Nephron progenitor cell (in vitro differentiated cells): ENCODE results near the gene UTP18.
"Not testable (repeated sequence)": the region's sequence is repeated elsewhere in the genome, so short reads cannot be mapped to it uniquely, and the experiment has no call there.

ENCODE experiments used
- DNase-seq: peaks from one replicate; pipeline ENCODE4 v3.0.0; 2021
- H3K27ac Mint-ChIP-seq: 2 replicates; pipeline ENCODE4 v1.8.0; 2021; ENCODE audit warnings: mild to moderate bottlenecking, moderate library complexity, mixed read lengths
- H3K27me3 Mint-ChIP-seq: 2 replicates; pipeline ENCODE4 v1.8.0; 2021; ENCODE audit warnings: mild to moderate bottlenecking, low read depth, mixed read lengths; ENCODE audit not compliant: poor library complexity
- H3K36me3 Mint-ChIP-seq: 2 replicates; pipeline ENCODE4 v1.8.0; 2021; ENCODE audit warnings: low read depth, mixed read lengths
- H3K4me1 Mint-ChIP-seq: 2 replicates; pipeline ENCODE4 v1.8.0; 2021; ENCODE audit warnings: mixed read lengths
- H3K4me3 Mint-ChIP-seq: 2 replicates; pipeline ENCODE4 v1.8.0; 2021; ENCODE audit warnings: mild to moderate bottlenecking, moderate library complexity, mixed read lengths
- H3K9me3 Mint-ChIP-seq: 2 replicates; pipeline ENCODE4 v1.8.0; 2021; ENCODE audit warnings: mild to moderate bottlenecking, moderate library complexity, mixed read lengths
- TF ChIP-seq, protein P1 (sequence below): fragments of 200-600 bp; sonication (generic); IDR thresholded peaks from 2 replicates; pipeline ENCODE4 v1.5.0; 2021; ENCODE audit warnings: antibody characterized with exemption

The UTP18 gene

DNA sequence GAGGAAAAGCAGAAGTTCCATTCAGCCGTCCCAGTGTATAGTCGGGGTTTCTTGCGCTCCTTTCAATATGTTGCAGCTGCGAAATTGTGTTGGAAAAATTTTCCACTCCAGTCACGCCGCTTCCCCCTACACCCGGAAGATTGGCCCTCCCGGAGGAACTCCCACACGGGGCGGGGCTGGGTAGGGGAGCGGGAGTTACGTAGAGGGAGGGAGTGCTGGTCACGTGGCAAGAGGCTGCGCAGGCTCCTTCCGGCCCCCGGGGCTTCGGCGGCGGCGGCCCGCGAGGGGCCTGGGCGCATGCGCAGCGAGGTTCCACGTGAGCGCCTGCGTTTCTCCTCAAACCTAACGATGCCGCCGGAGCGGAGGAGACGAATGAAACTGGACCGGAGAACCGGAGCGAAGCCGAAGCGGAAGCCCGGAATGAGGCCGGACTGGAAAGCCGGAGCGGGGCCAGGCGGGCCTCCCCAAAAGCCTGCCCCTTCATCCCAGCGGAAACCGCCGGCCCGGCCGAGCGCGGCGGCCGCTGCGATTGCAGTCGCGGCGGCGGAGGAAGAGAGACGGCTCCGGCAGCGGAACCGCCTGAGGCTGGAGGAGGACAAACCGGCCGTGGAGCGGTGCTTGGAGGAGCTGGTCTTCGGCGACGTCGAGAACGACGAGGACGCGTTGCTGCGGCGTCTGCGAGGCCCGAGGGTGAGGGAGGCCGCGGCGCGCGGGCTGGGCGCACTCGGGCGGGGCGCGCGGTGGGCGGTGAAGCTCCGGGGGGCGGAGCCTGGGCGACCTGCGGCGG, at the start of gene UTP18:
TSS of gene UTP18 (plus strand) at position 310 of the 787 bp plus-strand sequence. CDS start at position 349, 39 bp downstream.
- Mint-ChIP-seq H3K36me3 (peaks cover 46% of the 10 kb centered on the region), H3K9me3 (no peaks in the 10 kb centered on the region), H3K4me1 (peaks cover 52% of the 10 kb centered on the region), H3K4me3 (peak within 1 kb of the TSS; percentile 91), H3K27me3 (no peaks in the 10 kb centered on the region), H3K27ac (peak within 1 kb of the TSS; percentile 100)
- peak; percentile 97 for DNase-seq
- TF ChIP-seq, protein P1, sequence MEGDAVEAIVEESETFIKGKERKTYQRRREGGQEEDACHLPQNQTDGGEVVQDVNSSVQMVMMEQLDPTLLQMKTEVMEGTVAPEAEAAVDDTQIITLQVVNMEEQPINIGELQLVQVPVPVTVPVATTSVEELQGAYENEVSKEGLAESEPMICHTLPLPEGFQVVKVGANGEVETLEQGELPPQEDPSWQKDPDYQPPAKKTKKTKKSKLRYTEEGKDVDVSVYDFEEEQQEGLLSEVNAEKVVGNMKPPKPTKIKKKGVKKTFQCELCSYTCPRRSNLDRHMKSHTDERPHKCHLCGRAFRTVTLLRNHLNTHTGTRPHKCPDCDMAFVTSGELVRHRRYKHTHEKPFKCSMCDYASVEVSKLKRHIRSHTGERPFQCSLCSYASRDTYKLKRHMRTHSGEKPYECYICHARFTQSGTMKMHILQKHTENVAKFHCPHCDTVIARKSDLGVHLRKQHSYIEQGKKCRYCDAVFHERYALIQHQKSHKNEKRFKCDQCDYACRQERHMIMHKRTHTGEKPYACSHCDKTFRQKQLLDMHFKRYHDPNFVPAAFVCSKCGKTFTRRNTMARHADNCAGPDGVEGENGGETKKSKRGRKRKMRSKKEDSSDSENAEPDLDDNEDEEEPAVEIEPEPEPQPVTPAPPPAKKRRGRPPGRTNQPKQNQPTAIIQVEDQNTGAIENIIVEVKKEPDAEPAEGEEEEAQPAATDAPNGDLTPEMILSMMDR = no peak

DNA sequence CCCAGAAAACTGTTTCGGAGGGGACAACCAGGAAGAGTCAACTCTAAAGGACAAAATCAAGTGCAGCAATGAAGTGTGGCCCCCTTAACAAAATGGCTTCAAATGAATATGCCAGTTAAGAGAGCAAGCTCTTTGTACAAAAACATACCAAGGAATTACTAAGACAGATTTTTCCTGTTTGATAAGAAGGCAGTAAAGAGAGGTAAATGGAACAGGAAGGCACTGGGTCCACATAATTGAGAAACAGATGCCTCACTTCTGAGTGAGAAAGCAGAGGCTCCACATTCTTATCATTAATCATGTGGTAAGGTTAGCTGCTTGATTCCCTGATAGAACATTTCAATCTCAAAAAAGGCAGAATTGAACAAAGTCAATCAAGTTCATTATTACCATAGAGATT, 45.4 kb upstream of the UTP18 start:
- Mint-ChIP-seq H3K27ac (no peak overlapping the region), H3K27me3 (no peaks in the 10 kb centered on the region), H3K4me1 (no peaks in the 10 kb centered on the region), H3K36me3 (peaks cover 58% of the 10 kb centered on the region), H3K4me3 (no peak overlapping the region), H3K9me3 (no peaks in the 10 kb centered on the region)
- no peak for DNase-seq
- TF ChIP-seq, protein P1 = no peak

DNA sequence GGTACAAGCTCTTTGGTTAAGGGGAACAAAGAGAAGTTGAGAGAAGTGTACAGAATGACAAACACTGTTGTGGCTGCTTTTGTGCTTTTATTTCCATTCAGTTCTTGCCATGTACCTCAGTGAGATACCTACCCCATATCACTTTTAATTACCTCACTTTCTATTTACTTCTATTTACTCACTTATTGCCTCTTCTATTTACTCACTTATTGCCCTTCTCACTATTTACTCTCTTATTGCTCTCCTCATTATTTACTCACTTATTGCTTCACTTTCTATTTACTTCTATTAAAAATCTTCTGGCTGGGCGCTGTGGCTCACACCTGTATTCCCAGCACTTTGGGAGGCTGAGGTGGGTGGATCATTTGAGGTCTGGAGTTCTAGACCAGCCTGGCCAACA, 42.4 kb upstream of the UTP18 start:
- Mint-ChIP-seq H3K36me3 (peaks cover 64% of the 10 kb centered on the region), H3K4me1 (no peaks in the 10 kb centered on the region), H3K4me3 (no peak overlapping the region), H3K9me3 (no peaks in the 10 kb centered on the region), H3K27ac (peak overlapping the region; percentile 22), H3K27me3 (no peaks in the 10 kb centered on the region)
- TF ChIP-seq, protein P1 = no peak
- no peak for DNase-seq

DNA sequence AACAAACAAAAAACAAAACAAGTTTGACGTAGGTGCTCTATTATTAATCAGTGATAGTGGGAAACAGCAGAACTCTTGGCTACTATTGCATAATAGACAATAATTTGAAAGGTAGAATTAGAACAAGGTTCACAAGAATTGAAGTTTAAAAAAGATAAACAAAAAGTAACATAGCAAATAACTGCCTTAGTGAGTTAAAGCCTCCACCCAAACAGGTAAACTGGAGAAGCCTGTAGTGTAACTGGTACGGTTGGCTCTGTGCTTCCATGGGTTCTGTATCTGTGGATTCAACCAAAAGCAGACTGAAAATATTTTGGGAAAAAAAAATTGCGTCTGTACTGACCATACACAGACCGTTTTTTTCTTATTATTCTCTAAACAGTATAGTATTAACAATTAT, 39.0 kb upstream of the UTP18 start:
- Mint-ChIP-seq H3K4me3 (no peak overlapping the region), H3K9me3 (no peaks in the 10 kb centered on the region), H3K4me1 (no peaks in the 10 kb centered on the region), H3K27ac (no peak overlapping the region), H3K36me3 (peaks cover 75% of the 10 kb centered on the region), H3K27me3 (peaks cover 3% of the 10 kb centered on the region)
- DNase-seq = no peak
- TF ChIP-seq, protein P1 = no peak

DNA sequence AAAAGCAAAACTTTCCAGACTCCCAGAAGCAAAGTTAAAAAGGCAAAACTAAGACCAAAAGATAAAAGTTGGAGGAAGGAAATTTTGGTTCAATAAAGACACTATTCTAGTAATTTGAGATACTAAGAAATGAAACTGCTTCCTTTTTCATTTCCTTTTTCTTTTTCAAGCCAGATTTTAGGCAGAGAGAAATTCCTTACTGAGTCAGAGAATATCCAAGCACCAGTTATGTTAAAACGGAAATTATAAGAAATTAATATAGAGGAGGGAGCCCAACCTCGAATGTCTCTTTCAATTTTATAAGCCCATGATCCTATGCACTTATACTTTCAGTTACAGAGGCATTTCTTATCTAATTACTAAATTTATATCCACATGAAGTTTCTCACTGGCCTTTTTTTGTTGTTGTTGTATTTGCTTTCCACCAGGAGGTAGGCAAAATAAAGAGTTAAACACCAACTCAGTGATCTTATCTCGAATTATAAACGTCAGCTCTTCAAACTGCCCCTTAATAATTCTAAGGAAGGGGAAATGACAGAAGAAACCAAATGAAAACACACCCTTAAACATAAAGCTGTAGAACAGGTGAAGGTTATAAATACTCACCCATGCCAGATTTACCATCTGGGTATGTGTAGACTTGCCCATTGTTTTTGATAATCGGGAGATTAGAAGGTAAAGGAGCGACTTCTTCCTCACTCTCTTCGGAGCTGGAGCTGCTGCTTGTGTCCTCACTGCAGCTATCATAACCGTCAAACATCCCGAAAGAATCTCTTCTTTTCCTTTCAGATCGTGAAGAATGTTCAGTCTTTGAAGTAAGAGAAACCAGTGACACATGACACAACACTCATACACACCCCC, 35.7 kb upstream of the UTP18 start:
- Mint-ChIP-seq H3K36me3 (peaks cover 65% of the 10 kb centered on the region), H3K4me3 (no peak overlapping the region), H3K4me1 (no peaks in the 10 kb centered on the region), H3K9me3 (no peaks in the 10 kb centered on the region), H3K27ac (peak overlapping the region; percentile 21), H3K27me3 (peaks cover 3% of the 10 kb centered on the region)
- DNase-seq = no peak
- TF ChIP-seq, protein P1 = no peak

DNA sequence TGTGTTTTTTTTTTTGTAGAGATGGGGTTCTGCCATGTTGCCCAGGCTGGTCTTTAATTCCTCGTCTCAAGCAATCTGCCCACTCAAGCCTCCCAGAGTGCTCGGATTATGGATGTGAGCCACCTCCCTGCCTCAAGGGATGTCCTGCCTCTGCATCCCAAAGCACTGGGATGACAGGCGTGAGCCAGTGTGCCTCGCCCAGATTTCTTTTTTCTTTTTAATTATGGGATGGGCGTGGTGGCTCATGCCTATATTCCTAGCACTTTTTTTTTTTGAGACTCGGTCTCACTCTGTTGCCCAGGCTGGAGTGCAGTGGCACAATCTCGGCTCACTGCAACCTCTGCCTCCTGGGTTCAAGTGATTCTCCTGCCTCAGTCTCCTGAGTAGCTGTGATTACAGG, 34.8 kb upstream of the UTP18 start:
- H3K36me3 Mint-ChIP-seq = peaks cover 64% of the 10 kb centered on the region
- H3K4me3 Mint-ChIP-seq = not testable (repeated sequence)

More for the DNA sequence above, 34.8 kb upstream of the UTP18 start:
- not testable (repeated sequence) for DNase-seq, H3K27ac Mint-ChIP-seq, H3K27me3 Mint-ChIP-seq, H3K4me1 Mint-ChIP-seq, H3K9me3 Mint-ChIP-seq
